ENCODE results near the gene MAP3K7. TPM values are rescaled to one million over a fixed set of nuclear protein-coding genes. Genes with fewer than 3 reads are reported as not detected.

MAP3K7 gene
- total RNA-seq, 1 donor from 2014 or later: 91.9 TPM

DNA sequence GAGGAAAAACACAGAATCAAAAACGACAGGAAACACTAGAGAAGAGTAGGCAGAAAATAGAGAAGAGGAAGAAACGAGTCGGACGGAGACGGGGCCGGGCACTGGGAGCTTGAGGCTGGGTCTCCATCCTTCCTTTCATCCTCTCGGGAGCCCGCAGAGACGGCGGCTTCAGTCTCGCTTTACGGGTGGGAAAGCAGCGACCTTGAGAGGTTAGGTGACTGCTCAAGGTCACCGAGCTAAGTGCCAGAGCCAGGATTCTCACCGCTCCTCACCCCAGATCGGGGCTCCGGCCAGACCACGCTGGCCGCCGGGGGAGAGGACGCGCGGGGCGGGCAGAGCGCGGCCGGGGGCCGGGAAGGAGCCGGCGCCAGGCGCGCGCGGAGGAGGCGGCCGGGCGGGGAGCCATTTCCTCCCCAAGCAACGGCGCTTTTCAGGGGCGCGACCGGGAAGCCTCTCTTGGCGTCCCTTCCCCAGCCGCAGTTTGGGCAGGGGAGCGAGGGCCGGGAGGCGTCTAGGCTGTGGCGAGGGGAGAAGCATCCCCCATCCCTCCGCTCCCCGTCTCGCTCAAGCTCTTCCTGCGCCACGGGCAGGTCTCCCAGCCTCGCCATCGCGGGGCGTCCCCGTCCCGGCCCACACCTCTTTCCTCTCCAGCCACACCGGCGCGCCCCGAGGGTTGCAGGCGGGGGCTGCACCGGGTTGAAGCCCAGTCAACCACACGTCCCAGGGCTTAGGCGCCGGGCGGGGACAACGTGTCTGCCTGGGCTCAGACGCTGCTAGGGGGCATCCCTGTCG lies 24.1 kb upstream of the MAP3K7 start:
- Mint-ChIP-seq H3K9me3 (no peaks in the 10 kb centered on the region), H3K27me3 (ENCODE audit: insufficient read depth, low read depth) (peaks cover 4% of the 10 kb centered on the region), H3K36me3 (no peaks in the 10 kb centered on the region), H3K27ac (peak overlapping the region; percentile 65), H3K4me3 (peak overlapping the region; percentile 86), H3K4me1 (peaks cover 39% of the 10 kb centered on the region)
- peak overlapping the region; percentile 85 for H2AFZ ChIP-seq (replicated peaks)
- peaks cover 5% of the 10 kb centered on the region for H4K20me1 ChIP-seq (ENCODE audit: low read depth)
- TF ChIP-seq, protein P1, sequence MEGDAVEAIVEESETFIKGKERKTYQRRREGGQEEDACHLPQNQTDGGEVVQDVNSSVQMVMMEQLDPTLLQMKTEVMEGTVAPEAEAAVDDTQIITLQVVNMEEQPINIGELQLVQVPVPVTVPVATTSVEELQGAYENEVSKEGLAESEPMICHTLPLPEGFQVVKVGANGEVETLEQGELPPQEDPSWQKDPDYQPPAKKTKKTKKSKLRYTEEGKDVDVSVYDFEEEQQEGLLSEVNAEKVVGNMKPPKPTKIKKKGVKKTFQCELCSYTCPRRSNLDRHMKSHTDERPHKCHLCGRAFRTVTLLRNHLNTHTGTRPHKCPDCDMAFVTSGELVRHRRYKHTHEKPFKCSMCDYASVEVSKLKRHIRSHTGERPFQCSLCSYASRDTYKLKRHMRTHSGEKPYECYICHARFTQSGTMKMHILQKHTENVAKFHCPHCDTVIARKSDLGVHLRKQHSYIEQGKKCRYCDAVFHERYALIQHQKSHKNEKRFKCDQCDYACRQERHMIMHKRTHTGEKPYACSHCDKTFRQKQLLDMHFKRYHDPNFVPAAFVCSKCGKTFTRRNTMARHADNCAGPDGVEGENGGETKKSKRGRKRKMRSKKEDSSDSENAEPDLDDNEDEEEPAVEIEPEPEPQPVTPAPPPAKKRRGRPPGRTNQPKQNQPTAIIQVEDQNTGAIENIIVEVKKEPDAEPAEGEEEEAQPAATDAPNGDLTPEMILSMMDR (IDR thresholded peaks at IDR 0.05): peak; percentile 1
- TF ChIP-seq EZH2 (IDR thresholded peaks at IDR 0.05) (peak; percentile 55), EZH2phosphoT487 (IDR thresholded peaks at IDR 0.05) (no peak)
- H3K9me3 ChIP-seq (ENCODE audit: low read depth): no peaks in the 10 kb centered on the region
- H3K4me2 ChIP-seq: peak overlapping the region; percentile 88
- peaks cover 45% of the 10 kb centered on the region for H3K27me3 ChIP-seq
- DNase-seq (ENCODE audit: low spot score): peak; percentile 66
- no peaks in the 10 kb centered on the region for H3K79me2 ChIP-seq (ENCODE audit: low read depth)
- H3K4me1 ChIP-seq: peaks cover 19% of the 10 kb centered on the region
- no peak overlapping the region for H3K9ac ChIP-seq
- peaks cover 28% of the 10 kb centered on the region for H3F3A ChIP-seq (ENCODE audit: low read depth)
- no peak overlapping the region for H3K27ac ChIP-seq
- H3K36me3 ChIP-seq: no peaks in the 10 kb centered on the region
- H3K4me3 ChIP-seq: peak overlapping the region; percentile 57

DNA sequence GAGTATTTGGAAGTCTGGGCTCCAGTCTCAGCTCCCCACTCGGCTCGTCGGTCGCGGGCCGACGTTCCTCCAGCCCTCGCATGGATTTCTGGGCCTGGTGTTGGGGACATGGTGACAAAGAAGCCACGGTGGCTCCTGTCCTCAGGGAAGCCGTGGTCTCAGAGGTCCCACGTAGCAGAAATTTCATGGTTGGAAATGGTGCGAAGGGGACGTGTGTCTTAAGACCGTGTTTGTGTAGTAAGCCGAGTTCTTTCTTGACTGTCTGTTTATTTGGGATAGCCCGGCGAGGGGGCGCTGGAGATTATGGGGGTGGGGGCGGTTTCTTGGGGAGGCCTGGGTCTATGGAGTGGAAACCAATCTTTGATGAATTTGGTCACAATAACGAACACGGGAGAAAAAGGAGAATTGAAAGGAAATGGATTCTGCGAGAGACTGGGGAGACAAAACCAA lies 23.5 kb upstream of the MAP3K7 start:
- TF ChIP-seq EZH2phosphoT487 (IDR thresholded peaks at IDR 0.05) (no peak), EZH2 (IDR thresholded peaks at IDR 0.05) (peak; percentile 60)
- TF ChIP-seq, protein P1 (IDR thresholded peaks at IDR 0.05): no peak
- peak overlapping the region; percentile 85 for H2AFZ ChIP-seq (replicated peaks)
- H3F3A ChIP-seq (ENCODE audit: low read depth): peaks cover 28% of the 10 kb centered on the region
- peak overlapping the region; percentile 57 for H3K4me3 ChIP-seq
- no peak overlapping the region for H3K9ac ChIP-seq
- H3K27me3 ChIP-seq: peaks cover 45% of the 10 kb centered on the region
- no peak overlapping the region for H3K27ac ChIP-seq
- H3K4me2 ChIP-seq: peak overlapping the region; percentile 88
- no peaks in the 10 kb centered on the region for H3K79me2 ChIP-seq (ENCODE audit: low read depth)
- Mint-ChIP-seq H3K27me3 (ENCODE audit: insufficient read depth, low read depth) (peaks cover 4% of the 10 kb centered on the region), H3K9me3 (no peaks in the 10 kb centered on the region), H3K27ac (peak overlapping the region; percentile 21), H3K36me3 (no peaks in the 10 kb centered on the region), H3K4me3 (peak overlapping the region; percentile 86), H3K4me1 (peaks cover 40% of the 10 kb centered on the region)
- peaks cover 19% of the 10 kb centered on the region for H3K4me1 ChIP-seq
- peak; percentile 40 for DNase-seq (ENCODE audit: low spot score)
- no peaks in the 10 kb centered on the region for H3K9me3 ChIP-seq (ENCODE audit: low read depth)
- no peaks in the 10 kb centered on the region for H3K36me3 ChIP-seq
- peaks cover 5% of the 10 kb centered on the region for H4K20me1 ChIP-seq (ENCODE audit: low read depth)

DNA sequence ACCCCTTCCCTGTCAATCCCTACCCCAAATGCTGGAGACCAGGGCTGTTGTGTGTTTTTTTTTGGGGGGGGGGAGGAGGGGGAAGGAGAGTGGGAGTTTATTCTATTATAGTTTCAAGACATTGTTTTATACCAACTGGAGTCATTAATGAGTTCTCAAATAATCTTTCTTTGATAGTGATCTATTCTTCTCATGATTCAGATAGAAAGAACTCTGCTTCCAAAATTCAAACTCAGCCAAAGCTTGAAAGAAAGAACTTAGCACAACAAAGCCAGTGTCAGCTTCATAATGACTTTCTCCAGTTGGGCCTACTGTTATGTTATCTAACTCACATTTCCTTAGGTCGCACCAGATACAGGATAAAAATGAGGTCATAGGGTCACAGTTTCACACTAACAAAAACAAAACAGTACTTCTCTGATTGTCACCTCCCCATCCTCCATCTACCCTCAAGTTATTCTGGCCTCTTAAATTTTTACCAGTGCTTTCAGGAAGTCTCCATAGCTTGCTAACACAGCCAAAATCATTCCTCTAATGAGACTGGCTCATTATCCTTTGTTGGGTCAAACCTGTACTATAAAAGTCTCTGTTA lies 19.0 kb upstream of the MAP3K7 start:
- TF ChIP-seq EZH2 (IDR thresholded peaks at IDR 0.05): no peak
- no peak for TF ChIP-seq EZH2phosphoT487 (IDR thresholded peaks at IDR 0.05)
- TF ChIP-seq, protein P1 (IDR thresholded peaks at IDR 0.05): no peak
- Histone ChIP-seq H3K4me2 (no peak overlapping the region), H3K9ac (no peak overlapping the region), H3K79me2 (ENCODE audit: low read depth) (no peaks in the 10 kb centered on the region), H3K4me3 (no peak overlapping the region), H3F3A (ENCODE audit: low read depth) (peaks cover 13% of the 10 kb centered on the region), H3K27ac (no peak overlapping the region), H3K27me3 (peaks cover 20% of the 10 kb centered on the region), H2AFZ (replicated peaks) (no peak overlapping the region), H3K36me3 (no peaks in the 10 kb centered on the region), H3K4me1 (peaks cover 5% of the 10 kb centered on the region), H3K9me3 (ENCODE audit: low read depth) (no peaks in the 10 kb centered on the region), H4K20me1 (ENCODE audit: low read depth) (no peaks in the 10 kb centered on the region)
- Mint-ChIP-seq H3K4me3 (no peak overlapping the region), H3K9me3 (no peaks in the 10 kb centered on the region), H3K4me1 (peaks cover 27% of the 10 kb centered on the region), H3K27me3 (ENCODE audit: insufficient read depth, low read depth) (no peaks in the 10 kb centered on the region), H3K27ac (no peak overlapping the region), H3K36me3 (no peaks in the 10 kb centered on the region)
- no peak for DNase-seq (ENCODE audit: low spot score)

Measured in neural progenitor cell (in vitro differentiated cells).